NCI-H446 treated with DMSO at 0.1 percent for 48 hours (cell line): ENCODE results near the gene COL5A1.
"Not testable (repeated sequence)": the region's sequence is repeated elsewhere in the genome, so short reads cannot be mapped to it uniquely, and the experiment has no call there.

ENCODE experiments used
- DNase-seq: peaks from one replicate; lab custom pipeline; 2025; lab: John Stamatoyannopoulos, UW

COL5A1 gene

GRCh38 chr9:134676886-134677285 is 35.3 kb downstream of the COL5A1 start:
- DNase-seq: no peak

- no peak for DNase-seq
Observed at GRCh38 chr9:134677743-134678142, 36.1 kb downstream of the COL5A1 start.

- no peak for DNase-seq
Observed at GRCh38 chr9:134678206-134678605, 36.6 kb downstream of the COL5A1 start.

- no peak for DNase-seq
Observed at GRCh38 chr9:134678666-134679443, 37.3 kb downstream of the COL5A1 start.

- no peak for DNase-seq
Observed at GRCh38 chr9:134679616-134680392, 38.2 kb downstream of the COL5A1 start.

GRCh38 chr9:134680393-134681060 is 38.9 kb downstream of the COL5A1 start:
- DNase-seq: no peak

GRCh38 chr9:134681061-134681661 is 39.6 kb downstream of the COL5A1 start:
- DNase-seq: no peak

GRCh38 chr9:134682026-134682425 is 40.4 kb downstream of the COL5A1 start:
- DNase-seq: no peak

GRCh38 chr9:134682651-134683364 is 41.2 kb downstream of the COL5A1 start:
- no peak for DNase-seq

GRCh38 chr9:134683714-134684374 is 42.2 kb downstream of the COL5A1 start:
- DNase-seq: no peak

- DNase-seq: no peak
Observed at GRCh38 chr9:134684375-134684723, 42.7 kb downstream of the COL5A1 start.

GRCh38 chr9:134684941-134685340 is 43.3 kb downstream of the COL5A1 start:
- DNase-seq: not testable (repeated sequence)

GRCh38 chr9:134685784-134686183 is 44.2 kb downstream of the COL5A1 start:
- DNase-seq: no peak

- no peak for DNase-seq
Observed at GRCh38 chr9:134686896-134687295, 45.3 kb downstream of the COL5A1 start.

- DNase-seq: no peak
Observed at GRCh38 chr9:134687556-134687955, 46.0 kb downstream of the COL5A1 start.

GRCh38 chr9:134688231-134688630 is 46.6 kb downstream of the COL5A1 start:
- DNase-seq: no peak

GRCh38 chr9:134688661-134689320 is 47.2 kb downstream of the COL5A1 start:
- no peak for DNase-seq

GRCh38 chr9:134689321-134690181 is 47.9 kb downstream of the COL5A1 start:
- DNase-seq: no peak

- no peak for DNase-seq
Observed at GRCh38 chr9:134690301-134690751, 48.7 kb downstream of the COL5A1 start.
